SW 1271 (cell line): ENCODE results near the gene FAR2.
"Not testable (repeated sequence)": the region's sequence is repeated elsewhere in the genome, so short reads cannot be mapped to it uniquely, and the experiment has no call there.

ENCODE experiments used
- DNase-seq, 2 experiments: peaks; one replicate each; lab custom pipeline; 2025; lab: John Stamatoyannopoulos, UW

Gene FAR2

DNA sequence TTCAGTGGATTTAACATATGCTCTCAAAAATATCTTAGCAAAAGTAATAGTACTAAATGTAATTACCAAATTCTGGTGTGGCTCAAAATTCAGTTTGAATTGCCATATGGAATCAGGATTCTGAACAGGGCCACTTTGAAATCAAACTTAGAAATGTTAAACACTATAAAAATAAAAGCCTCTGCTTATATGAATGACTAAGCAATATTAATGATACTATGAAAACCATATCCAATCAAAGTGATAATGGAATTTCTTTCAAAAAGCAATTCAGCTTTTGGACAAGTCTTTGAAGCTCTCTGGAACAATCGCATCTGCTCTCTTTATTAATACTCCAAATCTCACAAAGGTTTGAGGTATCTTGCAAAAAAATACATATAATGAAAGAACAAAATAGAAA, 180.3 kb downstream of the FAR2 start:
- no peak for DNase-seq

GRCh38 chr12:29333178-29333577, 184.1 kb downstream of the FAR2 start:
- DNase-seq = no peak

DNA sequence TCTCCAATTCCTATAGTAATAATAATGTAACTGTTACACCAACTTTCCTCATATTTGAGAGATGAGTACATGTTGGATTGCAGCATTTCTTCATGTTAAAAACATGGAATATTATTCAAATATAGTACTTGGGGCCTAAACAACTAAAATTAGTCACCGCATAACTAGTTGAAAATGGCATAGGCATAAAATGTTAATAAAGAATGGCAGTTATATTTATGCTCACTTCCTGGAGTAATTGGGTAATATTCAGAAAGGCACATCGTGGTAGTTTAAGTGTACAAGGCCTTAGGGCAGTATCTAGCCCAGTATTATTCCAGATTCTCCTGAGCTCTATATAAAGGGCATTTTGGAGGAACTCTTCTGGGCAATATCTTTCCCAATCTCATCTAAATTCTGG, 185.9 kb downstream of the FAR2 start:
- no peak for DNase-seq

- DNase-seq = no peak
Observed at GRCh38 chr12:29337325-29337724, 188.2 kb downstream of the FAR2 start.

GRCh38 chr12:29343022-29343799, 194.1 kb downstream of the FAR2 start:
- DNase-seq = no peak

- DNase-seq = no peak
Observed at GRCh38 chr12:29346769-29347421, 197.8 kb downstream of the FAR2 start.

DNA sequence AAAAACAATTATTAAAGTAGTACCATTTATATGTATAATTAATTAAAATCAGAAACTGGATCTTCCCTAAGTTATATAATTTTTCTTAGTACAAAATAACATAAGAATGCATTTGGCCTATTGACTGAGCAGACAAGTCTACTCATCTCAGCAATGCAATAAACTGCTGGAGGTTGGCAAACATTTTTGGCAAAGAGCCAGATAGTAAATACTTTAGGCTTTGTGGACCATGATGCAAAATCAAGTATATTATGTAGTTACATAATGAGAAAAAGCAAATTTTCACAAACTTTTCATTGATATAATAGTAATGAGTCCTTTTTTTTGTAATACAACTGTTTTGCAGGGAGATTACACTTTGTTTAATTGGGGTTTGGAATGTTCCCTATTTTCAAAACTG, 201.0 kb downstream of the FAR2 start:
- no peak for DNase-seq

DNA sequence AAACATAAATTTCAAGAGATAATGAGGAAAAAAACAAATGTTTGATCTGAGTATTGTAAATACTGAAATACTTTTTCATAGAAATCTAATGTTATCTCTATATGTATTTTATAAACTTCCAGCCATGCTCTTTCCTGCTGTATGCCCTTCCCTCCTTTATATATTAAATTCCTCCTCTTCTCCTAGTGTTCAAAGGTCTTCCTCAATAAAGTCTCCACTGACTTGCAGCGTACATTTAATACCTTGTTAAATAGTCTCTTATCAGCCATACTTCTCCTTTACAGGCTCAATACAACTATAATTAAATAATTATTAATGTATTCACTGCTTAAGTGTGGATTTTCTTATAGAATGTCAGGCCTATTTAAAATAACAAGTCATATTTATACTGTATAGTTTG, 205.9 kb downstream of the FAR2 start:
- DNase-seq = no peak

- DNase-seq = no peak
Observed at GRCh38 chr12:29365091-29365490, 216.0 kb downstream of the FAR2 start.

- DNase-seq = no peak
Observed at GRCh38 chr12:29374012-29374411, 224.9 kb downstream of the FAR2 start.

- no peak for DNase-seq
Observed at GRCh38 chr12:29374913-29375312, 225.8 kb downstream of the FAR2 start.

DNA sequence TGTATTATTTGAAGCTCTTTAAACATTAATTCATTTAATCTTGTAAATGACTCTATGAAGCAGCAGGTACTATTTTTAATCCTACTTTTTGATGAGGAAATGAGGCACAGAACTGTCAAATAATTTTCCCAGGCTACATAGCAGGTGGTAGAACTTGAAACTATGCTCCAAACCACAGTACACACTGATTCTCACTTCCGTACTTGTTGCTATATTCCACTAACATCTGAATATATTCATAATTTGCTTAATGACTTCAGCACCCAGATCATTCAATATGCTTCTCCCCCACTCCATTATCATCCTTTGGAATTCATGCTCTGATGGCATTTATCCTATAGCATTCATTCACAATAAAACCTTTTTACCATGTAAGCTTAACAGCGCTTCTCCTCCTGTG, 227.0 kb downstream of the FAR2 start:
- DNase-seq = no peak

GRCh38 chr12:29380536-29381523, 231.8 kb downstream of the FAR2 start, which contains the start of gene ERGIC2:
Gene ERGIC2 (minus strand): TSS chr12:29381172. CDS start chr12:29371633, 9,539 bp downstream.
- peak; percentile 98 to 100 for DNase-seq

- DNase-seq = no peak
Observed at GRCh38 chr12:29382251-29382650, 233.2 kb downstream of the FAR2 start.

- DNase-seq = not testable (repeated sequence)
Observed at GRCh38 chr12:29385194-29385593, 236.1 kb downstream of the FAR2 start.
